T-cell (primary cell): Measurements from ENCODE around the gene RIOX2. TPM values are rescaled to one million over a fixed set of nuclear protein-coding genes. Genes with fewer than 3 reads are reported as not detected.
"Not testable (repeated sequence)": the region's sequence is repeated elsewhere in the genome, so short reads cannot be mapped to it uniquely, and the experiment has no call there.

Experiments
- ATAC-seq, 4 experiments: fragments of 200-7000 bp in 3 of 4; fragments of 150-1000 bp in 1 of 4; cut with Tn5 transposase; replicated peaks in 1 of 4; 1 replicate in 3 of 4; 2 replicates in 1 of 4; pipeline ENCODE4 v1.10.0; 2021; ENCODE audit warnings: moderate library complexity in 3 of 4, mild to moderate bottlenecking in 2 of 4, moderate number of reproducible peaks in 1 of 4
- CTCF ChIA-PET, 2 donors: fragments of 300-600 bp; sonication (Branson Sonifier 250); formaldehyde crosslinking; loops; one replicate each; lab custom pipeline; 2022; ENCODE audit warnings: antibody characterized with exemption in 2 of 2; lab: Charles Lee
- POLR2A ChIA-PET, 2 donors: fragments of 300-600 bp; sonication (Branson Sonifier 250); formaldehyde crosslinking; loops; one replicate each; lab custom pipeline; 2022; ENCODE audit warnings: antibody characterized with exemption in 2 of 2; lab: Charles Lee
- DNase-seq, 35 experiments: peaks; one replicate each; pipeline versions ENCODE4 v3.0.0 to v3.0.0-alpha.2; 2013 to 2023
- H3K27ac ChIP-seq: one replicate; pipeline ENCODE4 v1.5.1; 2013; ENCODE audit warnings: low read length
- H3K27me3 ChIP-seq, 2 experiments: replicated peaks in 1 of 2; 1 replicate in 1 of 2; 2 replicates in 1 of 2; pipeline versions ENCODE4 v1.6.1 to v1.7.0; 2013; ENCODE audit warnings: low read length in 1 of 2, mixed read lengths in 1 of 2; ENCODE audit not compliant: control insufficient read depth in 2 of 2, insufficient read depth in 2 of 2; ENCODE audit errors: extremely low read depth in 1 of 2
- H3K36me3 ChIP-seq, 2 donors: 1 replicate in 1 of 2; 2 replicates in 1 of 2; pipeline versions ENCODE4 v1.6.1 to v1.7.0; 2013; ENCODE audit warnings: low read length in 1 of 2; ENCODE audit not compliant: control insufficient read depth in 2 of 2, insufficient read depth in 1 of 2; ENCODE audit errors: extremely low read depth in 1 of 2
- H3K4me1 ChIP-seq, 2 experiments: 1 replicate in 1 of 2; 2 replicates in 1 of 2; pipeline versions ENCODE4 v1.6.1 to v1.7.0; 2013; ENCODE audit warnings: low read length in 2 of 2, mixed read lengths in 1 of 2; ENCODE audit not compliant: insufficient read depth in 2 of 2, control insufficient read depth in 1 of 2; ENCODE audit errors: extremely low read depth in 1 of 2
- H3K4me3 ChIP-seq, 2 donors: 1 replicate in 1 of 2; 2 replicates in 1 of 2; pipeline versions ENCODE4 v1.5.1 to v1.7.0; 2013; ENCODE audit warnings: mild to moderate bottlenecking in 2 of 2, low read length in 1 of 2, moderate library complexity in 1 of 2; ENCODE audit not compliant: control insufficient read depth in 1 of 2; ENCODE audit errors: extremely low read depth in 1 of 2
- H3K9me3 ChIP-seq: 2 replicates; pipeline ENCODE4 v1.7.0; 2013
- H3K27ac Mint-ChIP-seq, 2 donors: one replicate each; pipeline ENCODE4 v1.8.0; 2020 to 2021; ENCODE audit warnings: mild to moderate bottlenecking in 2 of 2, mixed read lengths in 2 of 2
- H3K27me3 Mint-ChIP-seq, 2 donors: one replicate each; pipeline ENCODE4 v1.8.0; 2021 to 2022; ENCODE audit warnings: mixed read lengths in 2 of 2
- H3K36me3 Mint-ChIP-seq: one replicate; pipeline ENCODE4 v1.8.0; 2021; ENCODE audit warnings: mixed read lengths
- H3K4me1 Mint-ChIP-seq, 3 donors: one replicate each; pipeline ENCODE4 v1.8.0; 2020 to 2022; ENCODE audit warnings: mixed read lengths in 3 of 3, mild to moderate bottlenecking in 1 of 3
- H3K4me3 Mint-ChIP-seq, 3 donors: one replicate each; pipeline ENCODE4 v1.8.0; 2020 to 2022; ENCODE audit warnings: mild to moderate bottlenecking in 3 of 3, mixed read lengths in 3 of 3, moderate library complexity in 3 of 3
- H3K9me3 Mint-ChIP-seq, 3 donors: one replicate each; pipeline ENCODE4 v1.8.0; 2020 to 2022; ENCODE audit warnings: mixed read lengths in 3 of 3
- WGBS: methylation state at CpG from one replicate; pipeline ENCODE4 v1.1.5; 2013; ENCODE audit warnings: missing lambda C conversion rate; ENCODE audit not compliant: insufficient coverage; 5-methylcytosine and 5-hydroxymethylcytosine counted together
- total RNA-seq, 35 experiments: library from RNA in 6 of 35; stranded (reverse) in 6 of 35; fragments of 120-200 nt in 1 of 35; gene quantifications; one replicate each; pipeline versions ENCODE4 v1.2.1 to v1.2.4 and lab custom pipeline; 2013 to 2026

The RIOX2 gene
- total RNA-seq, 5 donors from 2014 or later (not counting 1 experiment from before 2014, with no cell fraction given): 22.8 to 34.7 (median 30.9) TPM

- 0% methylated on average over 2 of the region's 3 CpGs for WGBS
- CTCF ChIA-PET: no interaction called here
- H3K36me3 Mint-ChIP-seq: peaks cover 8% of the 10 kb centered on the region
These were observed 61.3 kb downstream of the RIOX2 start for GRCh38 chr3:97910931-97911351.

GRCh38 chr3:97910236-97910831 lies 61.9 kb downstream of the RIOX2 start:
- Histone ChIP-seq H3K4me3 (peak overlapping the region in 1 of 2 donors; percentile 46), H3K4me1 (peaks cover 10 to 15% of the 10 kb centered on the region in 2 experiments), H3K27ac (peak overlapping the region; percentile 81)
- ATAC-seq: peak in 1 of 4 experiments; percentile 69
- peak; percentile 16 to 73 (median 43) for DNase-seq
- H3K36me3 ChIP-seq, POLR2A ChIA-PET, H3K27me3 Mint-ChIP-seq, H3K27me3 ChIP-seq, H3K9me3 Mint-ChIP-seq, CTCF ChIA-PET, H3K9me3 ChIP-seq, H3K36me3 Mint-ChIP-seq: not testable (repeated sequence)
- H3K4me1 Mint-ChIP-seq: peaks cover 28 to 36% (median 34%) of the 10 kb centered on the region in 3 donors
- WGBS: 46% methylated on average over 14 of the region's 24 CpGs
- peak overlapping the region; percentile 95 to 96 for H3K27ac Mint-ChIP-seq
- H3K4me3 Mint-ChIP-seq: peak overlapping the region; percentile 71 to 84 (median 78)

More at GRCh38 chr3:97910931-97911351, 61.3 kb downstream of the RIOX2 start:
- no peaks in the 10 kb centered on the region for H3K27me3 Mint-ChIP-seq
- Histone ChIP-seq H3K27ac (peak overlapping the region; percentile 81), H3K4me1 (peaks cover 10 to 15% of the 10 kb centered on the region in 2 experiments), H3K9me3 (no peaks in the 10 kb centered on the region), H3K4me3 (no peak overlapping the region), H3K27me3 (no peaks in the 10 kb centered on the region), H3K36me3 (no peaks in the 10 kb centered on the region)
- H3K27ac Mint-ChIP-seq: peak overlapping the region; percentile 95 to 96
- POLR2A ChIA-PET: no interaction called here
- DNase-seq (peak in 17 of 35 experiments; percentile 0 to 60 (median 4)), ATAC-seq (peak; percentile 81 to 88 (median 86))
- peaks cover 28 to 36% (median 34%) of the 10 kb centered on the region in 3 donors for H3K4me1 Mint-ChIP-seq
- H3K9me3 Mint-ChIP-seq: peaks cover 0 to 9% (median 0%) of the 10 kb centered on the region in 3 donors
- peak overlapping the region; percentile 71 to 84 (median 78) for H3K4me3 Mint-ChIP-seq

- POLR2A ChIA-PET, H3K36me3 ChIP-seq, ATAC-seq, H3K4me3 ChIP-seq, CTCF ChIA-PET, H3K27ac ChIP-seq, H3K27me3 Mint-ChIP-seq, H3K9me3 ChIP-seq, H3K9me3 Mint-ChIP-seq, H3K36me3 Mint-ChIP-seq, H3K27me3 ChIP-seq: not testable (repeated sequence)
- peak in 1 of 35 experiments; percentile 10 for DNase-seq
- Mint-ChIP-seq H3K27ac (peak overlapping the region; percentile 61 to 69), H3K4me1 (peaks cover 28 to 36% (median 34%) of the 10 kb centered on the region in 3 donors), H3K4me3 (peak overlapping the region in 2 of 3 donors; percentile 71 to 78)
- WGBS: no CpG with 5 or more reads among the region's 3 CpGs
- H3K4me1 ChIP-seq: peaks cover 10 to 15% of the 10 kb centered on the region in 2 experiments
These were observed 62.4 kb downstream of the RIOX2 start for GRCh38 chr3:97909830-97910229.

GRCh38 chr3:97901313-97902248 lies 70.7 kb downstream of the RIOX2 start:
- Mint-ChIP-seq H3K27ac (peak overlapping the region in 1 of 2 donors; percentile 12), H3K36me3 (peaks cover 20% of the 10 kb centered on the region), H3K4me3 (no peak overlapping the region), H3K27me3 (no peaks in the 10 kb centered on the region), H3K4me1 (peaks cover 8 to 14% (median 10%) of the 10 kb centered on the region in 3 donors), H3K9me3 (peaks cover 0 to 14% (median 0%) of the 10 kb centered on the region in 3 donors)
- ATAC-seq: no peak
- no CpG with 5 or more reads among the region's 4 CpGs for WGBS
- Histone ChIP-seq H3K27ac (no peak overlapping the region), H3K9me3 (no peaks in the 10 kb centered on the region), H3K4me3 (no peak overlapping the region), H3K4me1 (no peaks in the 10 kb centered on the region), H3K27me3 (no peaks in the 10 kb centered on the region), H3K36me3 (no peaks in the 10 kb centered on the region)
- CTCF ChIA-PET: interaction anchor here in 1 of 2 donors (0.6 to 0.7 kb wide), 2 partner anchors 89 to 118 kb away, joined by 3 to 5 read pairs; no protein-coding TSS in a partner anchor
- POLR2A ChIA-PET: no interaction called here
- no peak for DNase-seq

GRCh38 chr3:97899331-97899730 lies 72.9 kb downstream of the RIOX2 start:
- ATAC-seq (no peak), DNase-seq (no peak)
- ChIA-PET POLR2A (no interaction called here), CTCF (no interaction called here)
- H3K36me3 Mint-ChIP-seq: peaks cover 36% of the 10 kb centered on the region
- no peak overlapping the region for H3K27ac Mint-ChIP-seq
- peaks cover 0 to 13% (median 0%) of the 10 kb centered on the region in 3 donors for H3K9me3 Mint-ChIP-seq
- H3K4me1 ChIP-seq: no peaks in the 10 kb centered on the region
- H3K9me3 ChIP-seq: no peaks in the 10 kb centered on the region
- H3K27ac ChIP-seq: no peak overlapping the region
- no peaks in the 10 kb centered on the region for H3K27me3 Mint-ChIP-seq
- H3K4me3 ChIP-seq: no peak overlapping the region
- no peak overlapping the region for H3K4me3 Mint-ChIP-seq
- H3K36me3 ChIP-seq: no peaks in the 10 kb centered on the region
- H3K27me3 ChIP-seq: no peaks in the 10 kb centered on the region
- peaks cover 8 to 14% (median 10%) of the 10 kb centered on the region in 3 donors for H3K4me1 Mint-ChIP-seq

GRCh38 chr3:97896547-97896946 lies 75.7 kb downstream of the RIOX2 start:
- Mint-ChIP-seq H3K27me3 (no peaks in the 10 kb centered on the region), H3K36me3 (peaks cover 37% of the 10 kb centered on the region), H3K27ac (no peak overlapping the region), H3K4me1 (peaks cover 4 to 9% (median 6%) of the 10 kb centered on the region in 3 donors), H3K9me3 (no peaks in the 10 kb centered on the region), H3K4me3 (no peak overlapping the region)
- ATAC-seq (no peak), DNase-seq (no peak)
- no peak overlapping the region for H3K27ac ChIP-seq
- no peaks in the 10 kb centered on the region for H3K9me3 ChIP-seq
- ChIA-PET POLR2A (no interaction called here), CTCF (interaction anchor here in 1 of 2 donors (0.5 kb wide), 1 partner anchor 174 kb away, joined by 3 read pairs; no protein-coding TSS in a partner anchor)
- no peak overlapping the region for H3K4me3 ChIP-seq
- WGBS: 100% methylated on average over 1 of the region's 3 CpGs
- no peaks in the 10 kb centered on the region for H3K27me3 ChIP-seq
- no peaks in the 10 kb centered on the region for H3K4me1 ChIP-seq
- H3K36me3 ChIP-seq: no peaks in the 10 kb centered on the region
